GM12865 (cell line): ENCODE data around the gene ARHGAP9.

ENCODE experiments used
- DNase-seq: peaks from one replicate; pipeline ENCODE4 v3.0.0; 2010; ENCODE audit warnings: low read depth
- H3K4me3 ChIP-seq: 2 replicates; pipeline ENCODE4 v1.5.1; 2011; ENCODE audit warnings: mild to moderate bottlenecking, low read depth, low read length, control low read depth
- CTCF ChIP-seq: IDR thresholded peaks from 2 replicates; pipeline ENCODE4 v1.5.1; 2011; ENCODE audit warnings: low read length, control low read depth, low read depth, inconsistent platforms; ENCODE audit not compliant: insufficient read depth; ENCODE audit errors: missing control alignments

Gene ARHGAP9

GRCh38 chr12:57479043-57479375 is 657 bp downstream of the ARHGAP9 start:
- no peak for TF ChIP-seq CTCF
- H3K4me3 ChIP-seq: peak overlapping the region; percentile 69

DNA sequence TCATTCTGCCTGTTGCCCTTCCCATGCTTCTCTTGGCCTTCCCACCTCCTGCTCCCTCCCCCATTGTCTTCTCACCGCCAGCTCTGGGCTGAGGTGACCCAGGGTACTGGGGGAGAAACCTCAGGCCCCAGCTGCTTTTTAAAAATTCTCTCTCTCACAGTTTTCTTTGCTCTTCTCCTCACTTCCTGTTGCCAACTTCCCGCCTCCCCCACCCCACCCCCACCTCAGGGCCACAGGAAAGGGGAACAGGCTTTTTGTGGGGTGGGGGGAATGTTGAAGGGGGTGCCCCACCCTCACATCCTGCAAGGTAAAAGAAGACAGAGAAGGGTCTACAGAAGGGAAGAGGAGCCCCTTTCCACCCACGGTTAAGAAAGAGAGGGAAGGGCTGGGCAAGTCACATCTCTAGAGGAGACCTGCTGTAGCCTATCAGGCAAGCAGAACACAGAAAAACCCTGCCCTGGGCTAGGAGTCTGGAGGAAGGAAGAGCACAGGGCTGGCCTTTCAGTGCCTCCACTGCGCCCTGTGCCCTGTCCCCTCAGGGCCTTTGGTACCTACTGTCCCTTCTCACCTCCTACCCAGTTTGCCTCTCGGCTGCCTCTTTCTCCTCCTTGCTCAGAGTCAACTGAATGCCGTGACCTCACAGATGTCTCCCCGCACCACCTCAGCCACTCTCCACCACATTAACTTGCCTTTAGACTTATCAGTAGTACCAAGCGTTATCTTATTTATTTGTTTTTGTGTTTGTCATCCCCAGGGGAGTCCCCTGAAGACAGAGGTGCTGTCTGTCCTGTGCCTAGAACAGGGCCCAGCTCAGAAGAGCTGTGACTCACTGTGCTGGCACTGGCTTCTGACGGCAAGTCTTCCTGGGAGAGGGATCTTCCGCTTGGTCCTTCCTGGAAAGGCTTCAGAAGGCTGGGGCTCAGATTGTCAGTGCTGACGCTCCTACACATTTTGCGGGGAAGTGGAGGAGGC is 1.7 kb downstream of the ARHGAP9 start:
- peak overlapping the region; percentile 69 for H3K4me3 ChIP-seq
- peak; percentile 66 for DNase-seq

More at GRCh38 chr12:57479043-57479375, 657 bp downstream of the ARHGAP9 start:
- peak; percentile 60 for DNase-seq

DNA sequence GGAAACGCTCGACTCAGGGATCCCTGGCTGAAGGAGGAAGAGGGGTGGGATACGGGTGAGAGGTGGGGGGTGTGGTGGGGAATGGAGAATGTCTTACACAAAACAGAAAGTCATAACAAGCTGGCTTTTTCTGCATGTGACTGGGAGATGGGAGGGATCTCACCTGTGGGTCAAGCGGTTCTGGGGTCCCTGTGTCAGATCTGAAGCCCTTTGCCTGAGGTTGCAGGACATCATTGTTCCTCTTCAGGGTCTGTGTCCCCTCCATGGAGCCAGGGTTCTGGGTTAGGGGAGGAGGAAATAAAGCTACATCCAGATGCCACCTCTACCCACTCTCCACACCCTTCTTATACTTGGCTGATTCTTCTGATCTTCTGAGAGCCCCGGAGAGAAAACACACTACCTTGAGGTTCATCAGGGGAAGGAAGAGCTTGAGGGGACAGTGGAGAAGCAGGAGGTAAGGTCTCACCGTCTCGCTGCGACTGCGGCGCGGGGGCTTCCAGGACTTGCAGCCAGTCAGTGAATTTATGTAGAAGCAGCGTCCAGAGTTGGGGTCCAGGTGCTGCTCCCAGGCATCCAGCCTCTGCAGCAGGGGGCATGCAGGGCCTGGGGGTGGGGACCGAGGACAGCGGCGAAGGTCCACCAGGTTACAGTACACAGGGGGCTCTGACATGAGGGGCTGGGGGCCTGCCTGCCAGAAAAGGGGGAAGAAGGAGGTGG is 2.5 kb downstream of the ARHGAP9 start:
- TF ChIP-seq CTCF: no peak
- DNase-seq: no peak
- peak overlapping the region; percentile 69 for H3K4me3 ChIP-seq

More for the DNA sequence above, 1.7 kb downstream of the ARHGAP9 start:
- TF ChIP-seq CTCF: no peak

DNA sequence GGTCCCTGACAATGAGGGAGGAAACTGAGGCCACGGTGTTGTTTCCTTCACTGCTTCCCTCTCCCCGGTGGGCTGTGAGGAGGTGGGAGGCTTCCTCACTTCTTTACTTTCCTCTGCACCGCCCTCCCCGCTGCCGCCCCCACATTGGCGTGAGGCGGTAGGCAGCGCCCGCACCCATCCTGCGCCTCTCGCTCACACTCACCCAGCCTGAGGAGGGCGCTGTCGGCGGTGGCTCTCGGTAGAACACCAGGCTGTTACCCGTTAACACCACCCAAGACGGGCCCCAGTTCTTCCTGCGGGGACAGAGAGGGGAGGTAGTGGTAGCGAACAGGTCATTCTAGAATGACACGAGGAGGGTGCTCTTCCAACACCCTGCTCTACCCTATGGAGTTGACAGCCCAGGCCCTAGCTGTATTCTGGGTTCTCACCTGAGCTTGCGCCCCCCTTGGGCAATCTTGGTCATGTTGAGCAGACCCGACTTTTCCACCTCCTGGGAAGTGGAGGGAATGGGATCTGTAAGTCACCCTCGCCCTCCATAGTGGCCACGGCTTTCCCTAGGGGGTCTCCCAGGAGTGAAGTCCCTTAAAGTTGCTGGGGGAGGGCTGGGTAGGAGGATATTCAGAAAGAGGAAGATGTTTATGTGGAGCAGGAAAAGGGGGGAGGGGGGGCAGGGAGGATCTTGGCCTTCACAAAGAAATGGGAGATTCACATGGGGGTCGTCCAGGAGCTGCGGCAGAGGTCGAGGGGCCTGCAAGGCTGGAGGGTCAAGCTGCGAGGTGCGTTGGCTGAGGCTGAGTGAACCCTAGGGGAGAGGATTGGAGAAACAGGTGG is 3.3 kb downstream of the ARHGAP9 start:
- H3K4me3 ChIP-seq: peak overlapping the region; percentile 69
- peak; percentile 78 for DNase-seq
- TF ChIP-seq CTCF: peak; percentile 66

- no peak for DNase-seq
- no peak for TF ChIP-seq CTCF
- H3K4me3 ChIP-seq: peak overlapping the region; percentile 69
Measured at GRCh38 chr12:57475271-57476161, 4.2 kb downstream of the ARHGAP9 start.

DNA sequence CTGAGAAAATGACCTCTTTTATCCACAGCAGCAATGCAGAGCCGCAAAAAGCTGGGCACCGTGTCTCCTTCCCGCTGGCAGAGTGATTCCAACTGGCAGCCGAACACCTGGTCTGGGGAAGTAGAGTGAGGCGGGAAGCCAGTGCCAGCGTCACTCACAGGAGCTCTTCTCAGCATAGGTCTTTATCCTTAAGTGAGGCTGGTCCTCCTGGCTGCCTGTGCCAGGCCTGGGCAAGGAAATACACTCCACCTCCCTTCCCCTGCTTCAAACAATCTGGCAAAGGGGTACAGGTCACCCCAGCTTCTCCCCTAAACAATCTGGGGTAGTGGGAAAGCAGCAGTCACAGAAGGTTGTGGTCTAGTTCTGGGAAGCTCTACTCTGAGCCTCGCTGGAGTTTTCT is 4.8 kb downstream of the ARHGAP9 start:
- no peak for TF ChIP-seq CTCF
- H3K4me3 ChIP-seq: no peak overlapping the region
- DNase-seq: no peak
